Keratinocyte (primary cell): ENCODE data around the gene NMNAT2. TPM values are rescaled to one million over a fixed set of nuclear protein-coding genes. Genes with fewer than 3 reads are reported as not detected.

Experiments
- DNase-seq: peaks from one replicate; pipeline ENCODE4 v3.0.0-alpha.2; 2011; ENCODE audit warnings: low read depth, missing footprints, low spot score
- FAIRE-seq: peaks from 2 replicates; lab custom pipeline; 2011; peaks lifted over from hg19 to GRCh38; lab: Jason Lieb, UNC
- H2AFZ ChIP-seq: 2 replicates; pipeline ENCODE4 v1.6.0; 2012; ENCODE audit warnings: low read length, control low read depth, inconsistent platforms; ENCODE audit not compliant: control insufficient read depth
- H3K27ac ChIP-seq: 2 replicates; pipeline ENCODE4 v1.5.1; 2011; ENCODE audit warnings: low read length; ENCODE audit not compliant: control insufficient read depth, insufficient read depth
- H3K27me3 ChIP-seq: 3 replicates; pipeline ENCODE4 v1.6.0; 2011; ENCODE audit warnings: low read length; ENCODE audit not compliant: control insufficient read depth, insufficient read depth; ENCODE audit errors: extremely low read depth
- H3K36me3 ChIP-seq, 2 experiments: 2 replicates in 1 of 2; 3 replicates in 1 of 2; pipeline ENCODE4 v1.5.1; 2011; ENCODE audit warnings: low read length in 2 of 2, mild to moderate bottlenecking in 1 of 2; ENCODE audit not compliant: control insufficient read depth in 2 of 2, insufficient read depth in 2 of 2; ENCODE audit errors: extremely low read depth in 1 of 2
- H3K4me1 ChIP-seq: 3 replicates; pipeline ENCODE4 v1.5.1; 2011; ENCODE audit warnings: low read length; ENCODE audit not compliant: control insufficient read depth, insufficient read depth; ENCODE audit errors: extremely low read depth
- H3K4me2 ChIP-seq: 3 replicates; pipeline ENCODE4 v1.6.0; 2011; ENCODE audit warnings: low read depth, low read length; ENCODE audit not compliant: control insufficient read depth, insufficient read depth; ENCODE audit errors: extremely low read depth
- H3K4me3 ChIP-seq, 3 experiments: fragments of 200-600 bp in 1 of 3; sonication (generic) in 1 of 3; 2 replicates in 2 of 3; 3 replicates in 1 of 3; pipeline ENCODE4 v1.5.1; 2011 to 2016; ENCODE audit warnings: low read length in 3 of 3, mild to moderate bottlenecking in 3 of 3, control low read depth in 2 of 3, inconsistent platforms in 1 of 3, low read depth in 1 of 3, mixed read lengths in 1 of 3, mixed run types in 1 of 3, moderate library complexity in 1 of 3; ENCODE audit not compliant: control insufficient read depth in 2 of 3, insufficient read depth in 2 of 3; ENCODE audit errors: extremely low read depth in 1 of 3
- H3K79me2 ChIP-seq: 2 replicates; pipeline ENCODE4 v1.6.0; 2012; ENCODE audit warnings: low read length; ENCODE audit not compliant: control insufficient read depth, insufficient read depth
- H3K9ac ChIP-seq: 3 replicates; pipeline ENCODE4 v1.6.0; 2011; ENCODE audit warnings: low read length; ENCODE audit not compliant: control insufficient read depth, insufficient read depth; ENCODE audit errors: extremely low read depth
- H3K9me1 ChIP-seq: 3 replicates; pipeline ENCODE4 v1.6.0; 2011; ENCODE audit warnings: low read length; ENCODE audit not compliant: control insufficient read depth, insufficient read depth; ENCODE audit errors: extremely low read depth
- H3K9me3 ChIP-seq: 2 replicates; pipeline ENCODE4 v1.5.1; 2012; ENCODE audit warnings: low read depth, low read length; ENCODE audit not compliant: control insufficient read depth
- H4K20me1 ChIP-seq: 3 replicates; pipeline ENCODE4 v1.6.0; 2011; ENCODE audit warnings: low read length; ENCODE audit not compliant: control insufficient read depth, insufficient read depth; ENCODE audit errors: extremely low read depth
- CTCF ChIP-seq, 3 experiments: IDR thresholded peaks in 1 of 3; conservative IDR thresholded peaks in 1 of 3; optimal IDR thresholded peaks in 1 of 3; 2 replicates in 2 of 3; 3 replicates in 1 of 3; pipeline versions ENCODE3 to v1.5.1; 2011; ENCODE audit warnings: low read length in 3 of 3, mild to moderate bottlenecking in 3 of 3, moderate library complexity in 2 of 3, control low read depth in 1 of 3, inconsistent platforms in 1 of 3; ENCODE audit not compliant: insufficient read depth in 2 of 3; ENCODE audit errors: extremely low read depth in 1 of 3
- EZH2 ChIP-seq: IDR thresholded peaks from one replicate; pipeline ENCODE4 v1.6.1; 2012; ENCODE audit warnings: inconsistent platforms, mild to moderate bottlenecking, low read length, moderate library complexity
- dilution Hi-C: fragments of 300-500 bp; cut with MboI; formaldehyde crosslinking; loops from one replicate; pipeline ENCODE4 v1.7.0; 2020; ENCODE audit warnings: low sequenced_read_pairs; ENCODE audit not compliant: extremely low pct_ligation_motif_present
- polyA plus RNA-seq, 5 experiments: library from polyadenylated mRNA; depleted of rRNA in 3 of 5; stranded (reverse) in 3 of 5; stranded (forward) in 1 of 5; unstranded in 1 of 5; fragments of >200 nt; gene quantifications; 1 replicate in 1 of 5; 2 replicates in 3 of 5; 3 replicates in 1 of 5; pipeline versions ENCODE4 v1.2.1 to v1.2.3, GENCODE V29; 2011 to 2012; ENCODE audit warnings: missing spikeins in 2 of 5, low read depth in 1 of 5, low replicate concordance in 1 of 5

Gene NMNAT2
- polyA plus RNA-seq, 1 donor (not counting 4 experiments of a cell fraction or from before 2014, with no cell fraction given) = 0.72 TPM

DNA sequence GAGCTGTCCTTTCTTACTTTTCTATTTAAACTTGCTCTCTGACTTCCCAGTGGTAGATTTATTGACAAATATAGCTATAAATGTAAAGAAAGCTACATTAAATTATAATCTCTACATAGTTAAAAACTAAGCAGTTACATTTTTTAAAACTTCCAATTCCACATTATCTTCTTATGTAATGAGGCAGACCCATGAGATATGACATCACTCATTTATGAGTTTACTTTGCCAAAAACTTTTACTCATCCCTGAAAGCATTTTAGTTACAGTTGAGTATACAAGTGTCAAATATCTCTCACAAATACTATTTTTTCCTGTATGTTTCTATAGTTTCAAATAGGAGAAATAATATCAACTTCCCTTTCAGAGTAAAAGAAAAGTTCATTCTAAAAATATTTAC lies 3.8 kb downstream of the NMNAT2 start:
- DNase-seq = no peak
- Histone ChIP-seq H3K4me3 (no peak overlapping the region), H3K9me1 (no peaks in the 10 kb centered on the region), H3K36me3 (no peaks in the 10 kb centered on the region), H2AFZ (no peak overlapping the region), H3K27ac (no peak overlapping the region), H3K27me3 (peaks cover 33% of the 10 kb centered on the region), H4K20me1 (no peaks in the 10 kb centered on the region), H3K79me2 (no peaks in the 10 kb centered on the region), H3K4me2 (no peak overlapping the region), H3K4me1 (no peaks in the 10 kb centered on the region), H3K9ac (no peak overlapping the region), H3K9me3 (no peaks in the 10 kb centered on the region)
- TF ChIP-seq CTCF (optimal IDR thresholded peaks at IDR 0.05 in 1 of 3, IDR thresholded peaks at IDR 0.05 in 1 of 3, conservative IDR thresholded peaks at IDR 0.05 in 1 of 3; ENCODE audit: extremely low read depth in 1 of 3, insufficient read depth in 2 of 3, low read length in 3 of 3) (no peak), EZH2 (no peak)
- no peak for FAIRE-seq
- dilution Hi-C loops = no loop called here

GRCh38 chr1:183411091-183411490 lies 7.1 kb downstream of the NMNAT2 start:
- H3K27ac ChIP-seq = no peak overlapping the region

More at GRCh38 chr1:183411091-183411490, 7.1 kb downstream of the NMNAT2 start:
- Histone ChIP-seq H3K27me3 (peaks cover under 1% of the 10 kb centered on the region), H3K79me2 (no peaks in the 10 kb centered on the region), H4K20me1 (no peaks in the 10 kb centered on the region), H3K4me3 (no peak overlapping the region), H3K36me3 (no peaks in the 10 kb centered on the region), H2AFZ (no peak overlapping the region), H3K9me3 (no peaks in the 10 kb centered on the region), H3K4me2 (no peak overlapping the region), H3K4me1 (no peaks in the 10 kb centered on the region), H3K9ac (no peak overlapping the region), H3K9me1 (no peaks in the 10 kb centered on the region)
- DNase-seq (no peak), FAIRE-seq (no peak)
- TF ChIP-seq EZH2 = no peak
- no peak for TF ChIP-seq CTCF (optimal IDR thresholded peaks at IDR 0.05 in 1 of 3, IDR thresholded peaks at IDR 0.05 in 1 of 3, conservative IDR thresholded peaks at IDR 0.05 in 1 of 3; ENCODE audit: extremely low read depth in 1 of 3, insufficient read depth in 2 of 3, low read length in 3 of 3)
- dilution Hi-C loops = no loop called here
